Measurements from ENCODE around the gene MYL7.
A peak's percentile ranks its signal among the peaks of the same experiment; 100 is the strongest.

The MYL7 gene

GRCh38 chr7:44106311-44107065, 34.6 kb downstream of the MYL7 start:
- DNase-seq (ENCODE audit: low spot score): no peak
- no peak for TF ChIP-seq CTCF (IDR thresholded peaks at IDR 0.05; ENCODE audit: extremely low read depth, missing control alignments)

- DNase-seq (ENCODE audit: low spot score): peak; percentile 33
- TF ChIP-seq CTCF (IDR thresholded peaks at IDR 0.05; ENCODE audit: extremely low read depth, missing control alignments): no peak
Measured at GRCh38 chr7:44105832-44106231, 35.3 kb downstream of the MYL7 start.

GRCh38 chr7:44104860-44105771, 36.0 kb downstream of the MYL7 start:
- DNase-seq (ENCODE audit: low spot score): peak; percentile 59
- no peak for TF ChIP-seq CTCF (IDR thresholded peaks at IDR 0.05; ENCODE audit: extremely low read depth, missing control alignments)

GRCh38 chr7:44103923-44104859, 36.9 kb downstream of the MYL7 start, which contains the start of gene AEBP1:
Gene AEBP1 (plus strand): TSS chr7:44104345. CDS start chr7:44104666, 321 bp downstream.
- DNase-seq (ENCODE audit: low spot score): peak; percentile 82

GRCh38 chr7:44103566-44103922, 37.6 kb downstream of the MYL7 start:
- DNase-seq (ENCODE audit: low spot score): no peak
- TF ChIP-seq CTCF (IDR thresholded peaks at IDR 0.05; ENCODE audit: extremely low read depth, missing control alignments): no peak

More at GRCh38 chr7:44103923-44104859, 36.9 kb downstream of the MYL7 start, which contains the start of gene AEBP1:
- no peak for TF ChIP-seq CTCF (IDR thresholded peaks at IDR 0.05; ENCODE audit: extremely low read depth, missing control alignments)

GRCh38 chr7:44102846-44103565, 38.1 kb downstream of the MYL7 start:
- no peak for DNase-seq (ENCODE audit: low spot score)
- no peak for TF ChIP-seq CTCF (IDR thresholded peaks at IDR 0.05; ENCODE audit: extremely low read depth, missing control alignments)

All from GM20000 (cell line).